Common myeloid progenitor, CD34-positive (primary cell): ENCODE measurements around the gene BBS9.

Source experiments
- CTCF ChIA-PET: fragments of 350-600 bp; sonication (Branson Sonifier 250); formaldehyde crosslinking; loops from one replicate; lab custom pipeline; 2021; ENCODE audit warnings: antibody characterized with exemption; lab: Charles Lee
- POLR2A ChIA-PET: fragments of 350-600 bp; sonication (Branson Sonifier 250); formaldehyde crosslinking; loops from one replicate; lab custom pipeline; 2021; ENCODE audit warnings: antibody characterized with exemption; lab: Charles Lee
- DNase-seq, 3 donors: peaks; one replicate each; pipeline versions ENCODE4 v3.0.0 to v3.0.0-alpha.2; 2013
- H3K27ac ChIP-seq, 2 experiments: 1 replicate in 1 of 2; 2 replicates in 1 of 2; pipeline ENCODE4 v1.7.0; 2013; ENCODE audit warnings: inconsistent platforms in 2 of 2, low read length in 2 of 2, mild to moderate bottlenecking in 2 of 2, low read depth in 1 of 2, moderate library complexity in 1 of 2; ENCODE audit not compliant: severe bottlenecking in 2 of 2, insufficient read depth in 1 of 2, poor library complexity in 1 of 2
- H3K27me3 ChIP-seq, 5 experiments: replicated peaks in 2 of 5; 1 replicate in 3 of 5; 2 replicates in 2 of 5; pipeline versions ENCODE4 v1.6.1 to v1.7.0; 2013; ENCODE audit warnings: low read length in 4 of 5, mild to moderate bottlenecking in 2 of 5, moderate library complexity in 2 of 5, inconsistent platforms in 1 of 5; ENCODE audit not compliant: insufficient read depth in 5 of 5, control insufficient read depth in 4 of 5
- H3K36me3 ChIP-seq, 4 experiments: 1 replicate in 2 of 4; 2 replicates in 2 of 4; pipeline versions ENCODE4 v1.6.1 to v1.7.0; 2013; ENCODE audit warnings: low read length in 3 of 4, control low read depth in 1 of 4, mild to moderate bottlenecking in 1 of 4; ENCODE audit not compliant: control insufficient read depth in 4 of 4, insufficient read depth in 4 of 4
- H3K4me1 ChIP-seq, 4 experiments: 1 replicate in 3 of 4; 2 replicates in 1 of 4; pipeline versions ENCODE4 v1.6.1 to v1.7.1; 2013; ENCODE audit warnings: low read length in 3 of 4, mild to moderate bottlenecking in 3 of 4, control low read depth in 1 of 4, inconsistent platforms in 1 of 4, moderate library complexity in 1 of 4; ENCODE audit not compliant: control insufficient read depth in 4 of 4, insufficient read depth in 4 of 4; ENCODE audit errors: control extremely low read depth in 1 of 4
- H3K4me3 ChIP-seq, 7 experiments: 1 replicate in 4 of 7; 2 replicates in 3 of 7; pipeline versions ENCODE4 v1.5.1 to v1.7.0; 2013; ENCODE audit warnings: mild to moderate bottlenecking in 7 of 7, low read length in 6 of 7, moderate library complexity in 6 of 7, inconsistent platforms in 2 of 7, low read depth in 2 of 7, control low read depth in 1 of 7; ENCODE audit not compliant: insufficient read depth in 4 of 7, control insufficient read depth in 1 of 7; ENCODE audit errors: extremely low read depth in 1 of 7
- H3K9me3 ChIP-seq, 5 experiments: 1 replicate in 4 of 5; 2 replicates in 1 of 5; pipeline versions ENCODE4 v1.6.1 to v1.7.1; 2013; ENCODE audit warnings: low read length in 4 of 5, mild to moderate bottlenecking in 2 of 5, inconsistent platforms in 1 of 5, low read depth in 1 of 5, moderate library complexity in 1 of 5; ENCODE audit not compliant: control insufficient read depth in 4 of 5, insufficient read depth in 2 of 5; ENCODE audit errors: control extremely low read depth in 1 of 5
- WGBS: methylation state at CpG from one replicate; pipeline ENCODE4 v1.1.5; 2013; ENCODE audit not compliant: insufficient coverage; 5-methylcytosine and 5-hydroxymethylcytosine counted together

Gene BBS9

DNA sequence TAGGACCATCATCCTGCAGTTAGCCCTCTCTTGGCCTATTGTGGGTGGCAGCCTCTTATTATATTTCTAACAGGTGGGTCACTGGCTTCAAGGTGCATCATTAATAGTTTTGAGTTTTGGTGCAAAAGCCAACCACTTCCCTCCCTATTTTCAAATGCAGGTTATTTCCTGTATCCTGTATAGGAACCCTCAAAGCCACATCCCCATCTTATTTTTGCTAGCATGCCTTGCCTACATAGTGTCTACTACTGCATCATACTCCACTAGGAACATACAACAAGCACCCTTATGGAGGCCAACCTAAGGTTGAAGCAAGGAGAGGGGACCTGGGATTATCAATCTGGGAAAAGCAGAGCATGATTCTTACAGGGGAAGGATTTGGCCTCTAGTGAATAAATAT lies 264.4 kb downstream of the BBS9 start:
- POLR2A ChIA-PET: no interaction called here
- Histone ChIP-seq H3K9me3 (peaks cover 0 to 4% (median 0%) of the 10 kb centered on the region in 5 experiments), H3K27ac (no peak overlapping the region), H3K4me1 (no peaks in the 10 kb centered on the region), H3K36me3 (no peaks in the 10 kb centered on the region), H3K27me3 (no peaks in the 10 kb centered on the region), H3K4me3 (no peak overlapping the region)
- CTCF ChIA-PET: interaction anchor here (0.9 to 1.6 kb wide), 2 partner anchors 11 to 16 kb away, joined by 3 to 6 read pairs; no protein-coding TSS in a partner anchor
- no peak for DNase-seq

DNA sequence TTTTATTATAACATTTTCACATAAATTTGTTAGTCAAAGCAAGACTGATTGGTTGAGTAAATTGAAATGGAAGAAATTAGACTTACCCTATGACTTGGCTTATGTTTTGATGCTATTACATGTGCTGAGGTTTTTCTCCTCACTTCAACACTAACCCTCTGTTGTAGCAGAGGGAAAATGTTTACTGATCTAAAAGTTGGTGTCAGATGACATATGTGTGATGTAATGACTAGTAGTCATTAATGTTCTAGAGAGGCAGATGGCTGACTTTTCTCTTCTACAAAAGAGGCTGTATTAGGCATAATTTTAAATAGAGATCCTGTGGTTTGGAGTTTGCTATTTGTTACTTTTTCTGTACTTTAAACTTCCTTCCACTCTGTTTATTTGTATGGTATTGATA lies 266.0 kb downstream of the BBS9 start:
- Histone ChIP-seq H3K4me1 (no peaks in the 10 kb centered on the region), H3K36me3 (no peaks in the 10 kb centered on the region)
- POLR2A ChIA-PET: no interaction called here

DNA sequence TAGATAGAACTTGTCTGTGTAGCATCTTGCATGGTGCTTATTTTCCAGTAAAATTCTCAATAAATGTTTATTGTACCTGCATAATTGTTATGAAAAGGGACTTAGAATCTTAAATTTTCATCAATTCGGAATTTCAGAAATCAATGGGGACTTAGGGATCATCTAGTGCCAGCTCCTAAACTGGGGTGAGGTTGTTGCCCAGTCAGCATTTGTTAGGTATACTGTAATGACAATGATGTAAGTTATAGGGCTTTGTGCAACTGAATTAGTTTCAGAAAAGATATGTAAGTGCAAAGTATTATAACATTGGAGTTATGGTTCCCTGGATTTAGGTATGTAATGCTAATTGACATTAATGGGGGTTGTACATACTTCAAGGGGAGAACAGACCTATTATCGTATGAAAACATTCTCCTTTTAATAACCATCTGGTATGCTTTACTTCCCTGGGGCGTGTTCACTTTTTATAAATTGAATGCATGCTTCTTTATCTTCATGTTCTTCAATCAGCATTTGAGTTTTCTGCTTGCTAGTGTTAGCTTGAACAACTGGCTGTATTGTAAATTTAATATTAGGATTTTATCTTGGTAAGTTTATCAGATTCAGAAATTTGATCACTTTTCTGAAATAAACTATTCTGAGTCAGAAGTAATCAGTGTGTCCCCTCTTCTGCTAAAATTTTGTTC lies 270.3 kb downstream of the BBS9 start:
- DNase-seq: no peak
- ChIA-PET POLR2A (no interaction called here), CTCF (no interaction called here)
- Histone ChIP-seq H3K4me3 (no peak overlapping the region), H3K27ac (no peak overlapping the region), H3K4me1 (no peaks in the 10 kb centered on the region), H3K36me3 (no peaks in the 10 kb centered on the region), H3K9me3 (peaks cover 0 to 8% (median 0%) of the 10 kb centered on the region in 5 experiments), H3K27me3 (no peaks in the 10 kb centered on the region)
- WGBS: 100% methylated on average over 1 of the region's 3 CpGs

More for the DNA sequence above, 266.0 kb downstream of the BBS9 start:
- Histone ChIP-seq H3K4me3 (no peak overlapping the region), H3K27me3 (no peaks in the 10 kb centered on the region), H3K27ac (no peak overlapping the region), H3K9me3 (peaks cover 0 to 4% (median 0%) of the 10 kb centered on the region in 5 experiments)
- no peak for DNase-seq
- CTCF ChIA-PET: interaction anchor here (1.3 kb wide), 1 partner anchor 27 kb away, joined by 3 read pairs; no protein-coding TSS in a partner anchor

DNA sequence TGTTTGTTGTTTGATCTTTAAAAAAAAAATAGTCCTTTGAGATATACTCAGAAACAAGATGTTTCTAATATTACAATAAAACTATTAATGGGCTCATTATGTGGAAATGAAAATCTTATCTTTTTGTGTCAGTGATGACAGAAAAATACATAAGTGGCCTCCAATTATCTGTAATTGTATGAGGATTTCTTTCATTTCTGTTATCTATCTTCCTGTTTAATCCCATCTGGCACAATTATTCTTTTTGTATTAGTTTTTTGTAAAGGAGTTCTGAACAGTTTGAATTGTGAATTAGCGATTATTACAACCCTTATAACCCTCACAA lies 270.8 kb downstream of the BBS9 start:
- no peaks in the 10 kb centered on the region for H3K27me3 ChIP-seq
- CTCF ChIA-PET: no interaction called here
- no peak overlapping the region for H3K4me3 ChIP-seq
- H3K9me3 ChIP-seq: peaks cover 0 to 8% (median 0%) of the 10 kb centered on the region in 5 experiments
- H3K27ac ChIP-seq: no peak overlapping the region
- H3K36me3 ChIP-seq: no peaks in the 10 kb centered on the region
- no peaks in the 10 kb centered on the region for H3K4me1 ChIP-seq
- DNase-seq: no peak
- POLR2A ChIA-PET: no interaction called here
- no CpG with 5 or more reads among the region's 1 CpG for whole genome bisulfite sequencing

DNA sequence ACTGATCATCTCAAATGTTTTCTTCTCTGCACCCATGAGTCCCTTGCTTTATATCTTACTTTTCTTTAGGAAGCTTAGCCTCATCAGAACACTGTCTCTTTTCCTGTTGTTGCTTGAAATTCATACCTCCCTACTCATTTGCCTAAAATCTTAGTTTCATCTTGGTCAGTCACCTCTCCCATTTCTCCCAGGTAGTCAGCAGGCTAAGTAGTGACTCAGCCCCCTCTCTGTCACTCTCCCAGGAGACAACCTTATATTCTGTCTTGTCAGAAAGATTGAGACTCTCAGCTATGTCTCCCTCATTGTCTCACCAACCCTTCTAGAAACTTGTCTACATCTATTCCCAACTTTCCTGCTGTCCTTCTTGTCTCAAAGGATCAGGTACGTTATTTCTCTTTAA lies 280.9 kb downstream of the BBS9 start:
- no peak for DNase-seq
- Histone ChIP-seq H3K36me3 (no peaks in the 10 kb centered on the region), H3K9me3 (peaks cover 0 to 13% (median 0%) of the 10 kb centered on the region in 5 experiments), H3K4me1 (no peaks in the 10 kb centered on the region), H3K27me3 (no peaks in the 10 kb centered on the region), H3K4me3 (no peak overlapping the region), H3K27ac (no peak overlapping the region)
- no CpG with 5 or more reads among the region's 1 CpG for WGBS
- ChIA-PET CTCF (no interaction called here), POLR2A (interaction anchor here (0.6 kb wide), 1 partner anchor 433 kb away, joined by 3 read pairs; no protein-coding TSS in a partner anchor)

DNA sequence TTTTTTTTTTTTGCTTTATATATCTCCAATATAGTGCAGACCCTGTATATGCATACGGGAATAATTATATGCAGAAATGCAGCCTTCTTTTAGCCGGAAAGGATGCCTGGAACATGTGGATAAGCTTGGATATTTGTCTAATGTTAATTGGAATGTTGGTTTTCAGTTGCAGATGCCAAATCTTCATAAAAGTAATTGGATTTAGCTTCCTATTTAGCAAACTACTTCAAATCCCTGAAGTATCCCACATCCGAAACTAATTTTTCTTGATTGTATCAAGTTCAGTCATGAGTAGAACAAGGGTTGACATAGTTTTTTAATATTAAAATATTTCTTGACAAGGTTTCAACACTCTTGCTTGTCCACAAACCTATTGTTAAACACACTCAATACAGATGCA lies 281.7 kb downstream of the BBS9 start:
- Histone ChIP-seq H3K27ac (no peak overlapping the region), H3K27me3 (no peaks in the 10 kb centered on the region), H3K36me3 (no peaks in the 10 kb centered on the region), H3K4me3 (no peak overlapping the region), H3K4me1 (no peaks in the 10 kb centered on the region), H3K9me3 (peaks cover 0 to 13% (median 0%) of the 10 kb centered on the region in 5 experiments)
- CTCF ChIA-PET: no interaction called here
- POLR2A ChIA-PET: no interaction called here
- DNase-seq: no peak
- WGBS: no CpG with 5 or more reads among the region's 3 CpGs

DNA sequence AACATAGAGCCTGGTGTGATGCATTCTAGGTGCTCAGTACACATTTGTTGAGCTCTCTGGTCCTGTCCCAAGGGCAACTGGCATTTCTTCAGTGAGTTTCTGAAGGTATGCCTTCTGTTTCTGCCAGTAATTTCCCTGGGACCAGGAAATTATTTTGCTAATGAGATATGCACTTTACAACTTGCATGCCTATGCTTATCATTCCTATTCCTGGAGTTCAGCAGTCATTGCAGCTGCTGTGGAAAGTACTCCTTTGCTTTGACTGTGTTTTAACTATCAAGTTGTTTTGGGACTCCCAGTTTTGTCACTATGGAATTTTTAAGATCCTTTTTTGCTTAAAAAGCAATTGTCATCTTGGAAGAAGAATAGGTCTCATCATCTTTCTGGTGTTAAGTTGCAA lies 283.0 kb downstream of the BBS9 start:
- CTCF ChIA-PET: interaction anchor here (1.4 kb wide), 1 partner anchor 10 kb away, joined by 4 read pairs; no protein-coding TSS in a partner anchor
- Histone ChIP-seq H3K36me3 (no peaks in the 10 kb centered on the region), H3K4me3 (no peak overlapping the region), H3K27me3 (no peaks in the 10 kb centered on the region), H3K4me1 (no peaks in the 10 kb centered on the region), H3K9me3 (peaks cover 0 to 13% (median 0%) of the 10 kb centered on the region in 5 experiments), H3K27ac (no peak overlapping the region)
- POLR2A ChIA-PET: no interaction called here
- no peak for DNase-seq
